Measurements from ENCODE around the gene FAM98B. TPM values are rescaled to one million over a fixed set of nuclear protein-coding genes. Genes with fewer than 3 reads are reported as not detected.

Gene FAM98B
- total and polyA plus RNA-seq, 2 of the 13 experiments (the other 11 are each of a cell fraction or from before 2014, with no cell fraction given): 3.7 to 4.7 TPM

DNA sequence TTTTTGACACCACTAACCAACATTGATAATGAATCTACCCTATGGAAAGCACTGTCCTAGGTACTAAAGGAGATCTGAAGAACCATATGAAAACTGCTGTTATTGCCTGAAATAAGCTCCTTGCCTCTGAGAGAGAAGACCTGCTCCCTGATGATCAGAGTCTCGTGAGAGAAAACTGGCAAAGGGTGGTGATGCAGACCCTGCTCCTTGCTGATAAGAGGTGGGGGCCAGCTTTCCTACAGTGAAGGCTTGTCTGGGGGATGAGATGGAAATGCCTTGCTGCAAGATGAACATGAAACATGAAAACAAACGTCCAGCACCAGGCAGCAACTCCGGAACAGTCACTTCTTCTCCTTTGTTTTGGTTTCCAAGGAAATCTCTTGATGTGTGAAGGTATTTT is 78.8 kb downstream of the FAM98B start (continued):
- TF ChIP-seq, protein P1, sequence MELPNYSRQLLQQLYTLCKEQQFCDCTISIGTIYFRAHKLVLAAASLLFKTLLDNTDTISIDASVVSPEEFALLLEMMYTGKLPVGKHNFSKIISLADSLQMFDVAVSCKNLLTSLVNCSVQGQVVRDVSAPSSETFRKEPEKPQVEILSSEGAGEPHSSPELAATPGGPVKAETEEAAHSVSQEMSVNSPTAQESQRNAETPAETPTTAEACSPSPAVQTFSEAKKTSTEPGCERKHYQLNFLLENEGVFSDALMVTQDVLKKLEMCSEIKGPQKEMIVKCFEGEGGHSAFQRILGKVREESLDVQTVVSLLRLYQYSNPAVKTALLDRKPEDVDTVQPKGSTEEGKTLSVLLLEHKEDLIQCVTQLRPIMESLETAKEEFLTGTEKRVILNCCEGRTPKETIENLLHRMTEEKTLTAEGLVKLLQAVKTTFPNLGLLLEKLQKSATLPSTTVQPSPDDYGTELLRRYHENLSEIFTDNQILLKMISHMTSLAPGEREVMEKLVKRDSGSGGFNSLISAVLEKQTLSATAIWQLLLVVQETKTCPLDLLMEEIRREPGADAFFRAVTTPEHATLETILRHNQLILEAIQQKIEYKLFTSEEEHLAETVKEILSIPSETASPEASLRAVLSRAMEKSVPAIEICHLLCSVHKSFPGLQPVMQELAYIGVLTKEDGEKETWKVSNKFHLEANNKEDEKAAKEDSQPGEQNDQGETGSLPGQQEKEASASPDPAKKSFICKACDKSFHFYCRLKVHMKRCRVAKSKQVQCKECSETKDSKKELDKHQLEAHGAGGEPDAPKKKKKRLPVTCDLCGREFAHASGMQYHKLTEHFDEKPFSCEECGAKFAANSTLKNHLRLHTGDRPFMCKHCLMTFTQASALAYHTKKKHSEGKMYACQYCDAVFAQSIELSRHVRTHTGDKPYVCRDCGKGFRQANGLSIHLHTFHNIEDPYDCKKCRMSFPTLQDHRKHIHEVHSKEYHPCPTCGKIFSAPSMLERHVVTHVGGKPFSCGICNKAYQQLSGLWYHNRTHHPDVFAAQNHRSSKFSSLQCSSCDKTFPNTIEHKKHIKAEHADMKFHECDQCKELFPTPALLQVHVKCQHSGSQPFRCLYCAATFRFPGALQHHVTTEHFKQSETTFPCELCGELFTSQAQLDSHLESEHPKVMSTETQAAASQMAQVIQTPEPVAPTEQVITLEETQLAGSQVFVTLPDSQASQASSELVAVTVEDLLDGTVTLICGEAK (IDR thresholded peaks at IDR 0.05): no peak
- TF ChIP-seq, protein P1 (CRISPR knock-in tag; IDR thresholded peaks at IDR 0.05): no peak
- TF ChIP-seq, protein P2, sequence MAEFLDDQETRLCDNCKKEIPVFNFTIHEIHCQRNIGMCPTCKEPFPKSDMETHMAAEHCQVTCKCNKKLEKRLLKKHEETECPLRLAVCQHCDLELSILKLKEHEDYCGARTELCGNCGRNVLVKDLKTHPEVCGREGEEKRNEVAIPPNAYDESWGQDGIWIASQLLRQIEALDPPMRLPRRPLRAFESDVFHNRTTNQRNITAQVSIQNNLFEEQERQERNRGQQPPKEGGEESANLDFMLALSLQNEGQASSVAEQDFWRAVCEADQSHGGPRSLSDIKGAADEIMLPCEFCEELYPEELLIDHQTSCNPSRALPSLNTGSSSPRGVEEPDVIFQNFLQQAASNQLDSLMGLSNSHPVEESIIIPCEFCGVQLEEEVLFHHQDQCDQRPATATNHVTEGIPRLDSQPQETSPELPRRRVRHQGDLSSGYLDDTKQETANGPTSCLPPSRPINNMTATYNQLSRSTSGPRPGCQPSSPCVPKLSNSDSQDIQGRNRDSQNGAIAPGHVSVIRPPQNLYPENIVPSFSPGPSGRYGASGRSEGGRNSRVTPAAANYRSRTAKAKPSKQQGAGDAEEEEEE (CRISPR knock-in tag; IDR thresholded peaks at IDR 0.05; ENCODE audit: borderline replicate concordance): no peak
- TF ChIP-seq EEA1 (CRISPR knock-in tag; IDR thresholded peaks at IDR 0.05; ENCODE audit: borderline replicate concordance) (no peak), ZNF761 (CRISPR knock-in tag; conservative IDR thresholded peaks at IDR 0.05) (no peak), WIZ (CRISPR knock-in tag; IDR thresholded peaks at IDR 0.05) (no peak)
